OCI-LY1 (cell line): Measurements from ENCODE around the gene FLVCR1.

Experiments used
- H2AFZ ChIP-seq: fragments of 200-600 bp; sonication (generic), shearing (Covaris generic); 2 replicates; pipeline ENCODE4 v1.6.0; 2014; ENCODE audit warnings: antibody characterized with exemption, mild to moderate bottlenecking, low read length
- H3F3A ChIP-seq: fragments of 200-600 bp; sonication (generic), shearing (Covaris generic); 2 replicates; pipeline ENCODE4 v1.6.0; 2014; ENCODE audit warnings: mild to moderate bottlenecking, antibody characterized with exemption, low read length, moderate library complexity; ENCODE audit not compliant: insufficient read depth
- H3K27ac ChIP-seq: fragments of 200-600 bp; sonication (generic); 2 replicates; pipeline ENCODE4 v1.5.1; 2014; ENCODE audit warnings: low read length, mixed run types, mild to moderate bottlenecking, low read depth; ENCODE audit not compliant: poor library complexity, severe bottlenecking
- H3K27me3 ChIP-seq: fragments of 200-600 bp; sonication (generic); 2 replicates; pipeline ENCODE4 v1.6.0; 2014; ENCODE audit warnings: antibody characterized with exemption, mild to moderate bottlenecking, low read length, moderate library complexity; ENCODE audit not compliant: insufficient read depth
- H3K36me3 ChIP-seq: fragments of 200-600 bp; sonication (generic); 2 replicates; pipeline ENCODE4 v1.6.1; 2014; ENCODE audit warnings: mild to moderate bottlenecking, antibody characterized with exemption, low read length, moderate library complexity, mixed read lengths; ENCODE audit not compliant: insufficient read depth
- H3K4me1 ChIP-seq: fragments of 200-600 bp; sonication (generic); 2 replicates; pipeline ENCODE4 v1.5.1; 2014; ENCODE audit warnings: mild to moderate bottlenecking, low read length, moderate library complexity; ENCODE audit not compliant: insufficient read depth, severe bottlenecking
- H3K4me2 ChIP-seq: fragments of 200-600 bp; sonication (generic), shearing (Covaris generic); 2 replicates; pipeline ENCODE4 v1.6.1; 2014; ENCODE audit warnings: low read length
- H3K4me3 ChIP-seq: fragments of 200-600 bp; sonication (generic); 2 replicates; pipeline ENCODE4 v1.5.1; 2014; ENCODE audit warnings: low read length, low read depth, mild to moderate bottlenecking, mixed read lengths; ENCODE audit not compliant: poor library complexity, severe bottlenecking
- H3K79me2 ChIP-seq: fragments of 200-600 bp; shearing (Covaris generic); 2 replicates; pipeline ENCODE4 v1.6.1; 2016; ENCODE audit warnings: mixed run types, low read length, mixed read lengths; ENCODE audit not compliant: insufficient read depth
- H3K9ac ChIP-seq: fragments of 200-600 bp; sonication (generic), shearing (Covaris generic); 2 replicates; pipeline ENCODE4 v1.6.1; 2014; ENCODE audit warnings: mild to moderate bottlenecking, low read length, mixed read lengths
- H3K9me2 ChIP-seq: fragments of 200-600 bp; sonication (generic), shearing (Covaris generic); 2 replicates; pipeline ENCODE4 v1.6.1; 2014; ENCODE audit warnings: low read depth, mild to moderate bottlenecking, low read length, mixed read lengths
- H3K9me3 ChIP-seq: fragments of 200-600 bp; shearing (Covaris generic); 2 replicates; pipeline ENCODE4 v1.6.1; 2014; ENCODE audit warnings: low read length, mixed read lengths
- H4K20me1 ChIP-seq: fragments of 200-600 bp; sonication (generic), shearing (Covaris generic); 2 replicates; pipeline ENCODE4 v1.6.0; 2016; ENCODE audit warnings: mild to moderate bottlenecking, low read length; ENCODE audit not compliant: insufficient read depth
- EZH2 ChIP-seq: fragments of 200-600 bp; sonication (generic), shearing (Covaris generic); IDR thresholded peaks from 2 replicates; pipeline ENCODE4 v1.8.0; 2017; ENCODE audit warnings: borderline replicate concordance, mixed run types, mild to moderate bottlenecking, antibody characterized with exemption, low read length, moderate library complexity, mixed read lengths
- TF ChIP-seq, protein P1 (sequence below): fragments of 200-600 bp; sonication (generic), shearing (Covaris generic); IDR thresholded peaks from 2 replicates; pipeline ENCODE4 v1.5.1; 2017; ENCODE audit warnings: mild to moderate bottlenecking, antibody characterized with exemption, low read length, moderate library complexity, mixed read lengths

Gene FLVCR1

DNA sequence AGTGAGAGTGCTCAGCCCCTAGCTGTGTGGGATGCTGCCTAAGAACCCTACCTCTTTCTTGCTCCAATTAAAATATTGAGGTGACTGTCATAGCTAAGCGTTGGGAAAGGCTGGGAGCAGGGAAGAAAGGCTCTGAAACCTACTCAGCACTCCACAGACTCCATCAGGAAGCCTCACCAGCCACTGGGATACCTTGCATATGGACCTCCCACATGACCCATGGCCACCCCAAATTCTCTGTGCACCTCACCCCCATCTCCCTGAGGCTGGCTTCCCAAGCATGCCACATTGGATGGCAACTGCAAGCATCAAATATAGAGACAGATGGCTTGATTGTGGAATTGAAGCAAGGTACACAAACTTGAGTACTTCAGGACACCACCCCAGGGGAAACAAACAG is 41.8 kb downstream of the FLVCR1 start:
- H4K20me1 ChIP-seq, result no peaks in the 10 kb centered on the region
- H3K9me3 ChIP-seq, result no peaks in the 10 kb centered on the region
- no peak for TF ChIP-seq EZH2
- TF ChIP-seq, protein P1, sequence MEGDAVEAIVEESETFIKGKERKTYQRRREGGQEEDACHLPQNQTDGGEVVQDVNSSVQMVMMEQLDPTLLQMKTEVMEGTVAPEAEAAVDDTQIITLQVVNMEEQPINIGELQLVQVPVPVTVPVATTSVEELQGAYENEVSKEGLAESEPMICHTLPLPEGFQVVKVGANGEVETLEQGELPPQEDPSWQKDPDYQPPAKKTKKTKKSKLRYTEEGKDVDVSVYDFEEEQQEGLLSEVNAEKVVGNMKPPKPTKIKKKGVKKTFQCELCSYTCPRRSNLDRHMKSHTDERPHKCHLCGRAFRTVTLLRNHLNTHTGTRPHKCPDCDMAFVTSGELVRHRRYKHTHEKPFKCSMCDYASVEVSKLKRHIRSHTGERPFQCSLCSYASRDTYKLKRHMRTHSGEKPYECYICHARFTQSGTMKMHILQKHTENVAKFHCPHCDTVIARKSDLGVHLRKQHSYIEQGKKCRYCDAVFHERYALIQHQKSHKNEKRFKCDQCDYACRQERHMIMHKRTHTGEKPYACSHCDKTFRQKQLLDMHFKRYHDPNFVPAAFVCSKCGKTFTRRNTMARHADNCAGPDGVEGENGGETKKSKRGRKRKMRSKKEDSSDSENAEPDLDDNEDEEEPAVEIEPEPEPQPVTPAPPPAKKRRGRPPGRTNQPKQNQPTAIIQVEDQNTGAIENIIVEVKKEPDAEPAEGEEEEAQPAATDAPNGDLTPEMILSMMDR, result no peak
- H2AFZ ChIP-seq, result no peak overlapping the region
- no peaks in the 10 kb centered on the region for H3K4me1 ChIP-seq
- no peaks in the 10 kb centered on the region for H3F3A ChIP-seq
- H3K4me2 ChIP-seq, result no peak overlapping the region
- no peak overlapping the region for H3K9ac ChIP-seq
- no peaks in the 10 kb centered on the region for H3K79me2 ChIP-seq
- H3K36me3 ChIP-seq, result peaks cover 49% of the 10 kb centered on the region
- H3K9me2 ChIP-seq, result no peaks in the 10 kb centered on the region
- no peaks in the 10 kb centered on the region for H3K27me3 ChIP-seq
- no peak overlapping the region for H3K4me3 ChIP-seq
- H3K27ac ChIP-seq, result no peak overlapping the region

DNA sequence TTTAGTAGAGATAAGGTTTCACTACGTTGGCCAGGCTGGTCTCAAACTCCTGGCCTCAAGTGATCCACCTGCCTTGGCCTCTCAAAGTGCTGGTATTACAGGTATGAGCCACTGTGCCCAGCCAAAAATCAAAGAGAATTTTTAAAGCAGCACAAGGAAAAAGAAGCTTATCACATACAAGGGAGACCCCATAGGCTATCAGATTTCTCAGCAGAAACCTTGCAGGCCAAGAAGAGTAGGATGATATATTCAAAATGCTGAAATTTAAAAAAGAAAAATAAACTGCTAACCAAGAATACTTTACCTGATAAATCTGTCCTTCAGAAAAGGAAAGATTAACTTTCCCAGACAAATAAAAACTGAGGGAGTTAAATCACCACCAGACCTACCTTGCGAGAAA is 43.2 kb downstream of the FLVCR1 start:
- no peak overlapping the region for H3K4me2 ChIP-seq
- H3K36me3 ChIP-seq, result peaks cover 34% of the 10 kb centered on the region
- no peak overlapping the region for H3K4me3 ChIP-seq
- no peaks in the 10 kb centered on the region for H4K20me1 ChIP-seq
- H3K9me2 ChIP-seq, result no peaks in the 10 kb centered on the region
- H3F3A ChIP-seq, result no peaks in the 10 kb centered on the region
- H3K4me1 ChIP-seq, result no peaks in the 10 kb centered on the region
- no peak overlapping the region for H2AFZ ChIP-seq
- no peaks in the 10 kb centered on the region for H3K27me3 ChIP-seq
- no peak overlapping the region for H3K27ac ChIP-seq
- no peak overlapping the region for H3K9ac ChIP-seq
- H3K9me3 ChIP-seq, result 0 out of 2 replicates have a peak, but pooled peaks cover 4% of the 10 kb centered on the region
- no peak for TF ChIP-seq EZH2
- TF ChIP-seq, protein P1, result no peak
- no peaks in the 10 kb centered on the region for H3K79me2 ChIP-seq

DNA sequence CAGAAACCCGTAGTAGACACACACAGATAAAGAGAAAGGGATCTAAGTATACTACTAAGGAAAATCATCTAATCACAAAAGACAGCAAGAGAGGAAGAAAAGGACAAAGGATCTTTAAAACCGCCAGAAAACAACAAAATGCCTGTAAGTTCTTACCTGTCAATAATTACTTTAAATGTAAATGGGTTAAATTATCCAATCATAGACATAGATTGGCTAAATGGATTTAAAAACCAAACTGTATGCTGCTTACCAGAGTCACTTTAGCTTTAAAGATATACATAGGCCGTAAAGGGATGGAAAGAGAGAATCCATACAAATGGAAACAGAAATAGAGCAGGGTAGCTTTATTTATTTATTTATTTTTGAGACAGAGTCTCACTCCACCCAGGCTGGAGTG is 44.0 kb downstream of the FLVCR1 start:
- H3K79me2 ChIP-seq, result no peaks in the 10 kb centered on the region
- H3K9me3 ChIP-seq, result 0 out of 2 replicates have a peak, but pooled peaks cover 4% of the 10 kb centered on the region
- H3K27me3 ChIP-seq, result no peaks in the 10 kb centered on the region
- H3K4me1 ChIP-seq, result no peaks in the 10 kb centered on the region
- no peak overlapping the region for H3K9ac ChIP-seq
- H3K27ac ChIP-seq, result no peak overlapping the region
- no peak overlapping the region for H3K4me3 ChIP-seq
- TF ChIP-seq, protein P1, result no peak
- TF ChIP-seq EZH2, result no peak
- H3K4me2 ChIP-seq, result no peak overlapping the region
- peaks cover 31% of the 10 kb centered on the region for H3K36me3 ChIP-seq
- H3F3A ChIP-seq, result no peaks in the 10 kb centered on the region
- no peaks in the 10 kb centered on the region for H4K20me1 ChIP-seq
- no peak overlapping the region for H2AFZ ChIP-seq
- no peaks in the 10 kb centered on the region for H3K9me2 ChIP-seq
